ENCODE measurements around the gene CES5A. TPM values are rescaled to one million over a fixed set of nuclear protein-coding genes. Genes with fewer than 3 reads are reported as not detected.

The CES5A gene
- total and polyA plus RNA-seq, 2 of the 8 experiments (the other 6 are each of a cell fraction or from before 2014, with no cell fraction given), result not detected

GRCh38 chr16:55906123-55906522, 30.9 kb upstream of the CES5A start:
- no peaks in the 10 kb centered on the region for H3K79me1 ChIP-seq (ENCODE audit: low read depth, low read length)
- no peak for FAIRE-seq
- H3K4me3 ChIP-seq (ENCODE audit: extremely low read depth in 1 of 4, insufficient read depth in 2 of 4, low read depth in 3 of 4, low read length in 4 of 4), result no peak overlapping the region
- TF ChIP-seq SIN3A (conservative IDR thresholded peaks at IDR 0.05 in 1 of 2, IDR thresholded peaks at IDR 0.05 in 1 of 2; ENCODE audit: low read depth in 1 of 2, low read length in 2 of 2), result no peak
- TF ChIP-seq HDAC6 (IDR thresholded peaks at IDR 0.05; ENCODE audit: low read depth, low read length), result no peak
- TF ChIP-seq CTCF (IDR thresholded peaks at IDR 0.05; ENCODE audit: control extremely low read depth in 1 of 3, insufficient read depth in 1 of 3, low read depth in 1 of 3, low read length in 3 of 3), result no peak
- TF ChIP-seq SAP30 (IDR thresholded peaks at IDR 0.05; ENCODE audit: insufficient read depth, insufficient replicate concordance, low read length), result no peak
- no peak for TF ChIP-seq HDAC2 (IDR thresholded peaks at IDR 0.05; ENCODE audit: borderline replicate concordance in 1 of 2, low read depth in 2 of 2, low read length in 2 of 2)
- no peak for TF ChIP-seq EGR1 (IDR thresholded peaks at IDR 0.05; ENCODE audit: borderline replicate concordance, low read depth, low read length)
- no peak for TF ChIP-seq JUN (IDR thresholded peaks at IDR 0.05; ENCODE audit: low read depth, low read length)
- TF ChIP-seq POLR2AphosphoS5 (IDR thresholded peaks at IDR 0.05; ENCODE audit: low read depth, low read length), result no peak
- DNase-seq (ENCODE audit: low read depth in 1 of 2, low spot score in 2 of 2), result no peak
- 92% methylated on average over 6 of the region's 6 CpGs; no CpG with 5 or more reads in 1 of the 2 experiments for WGBS, 2 experiments (ENCODE audit: extremely low coverage in 1 of 2, insufficient coverage in 1 of 2, insufficient read length in 1 of 2, insufficient replicate concordance in 2 of 2, low coverage in 1 of 2, low lambda C conversion rate in 2 of 2, missing lambda C conversion rate in 1 of 2)
- no peak overlapping the region for H3K27ac ChIP-seq (ENCODE audit: low read depth, low read length)
- H3K79me2 ChIP-seq (ENCODE audit: control insufficient read depth in 1 of 2, insufficient read depth in 2 of 2, low read length in 2 of 2), result no peaks in the 10 kb centered on the region
- ChIA-PET CTCF (ENCODE audit: partially characterized antibody) (interaction anchor here (1.6 kb wide), 1 partner anchor 37 kb away, joined by 4 read pairs; no protein-coding TSS in a partner anchor), POLR2A (ENCODE audit: partially characterized antibody) (interaction anchor here (0.8 kb wide), 1 partner anchor 17 kb away, joined by 3 read pairs; no protein-coding TSS in a partner anchor)
- H3K14ac ChIP-seq (ENCODE audit: insufficient read length), result no peak overlapping the region
- no peak overlapping the region for H4K91ac ChIP-seq (replicated peaks; ENCODE audit: insufficient read length, low read length)
- H2BK20ac ChIP-seq (ENCODE audit: low read length), result no peak overlapping the region
- H3K4me1 ChIP-seq (replicated peaks in 1 of 4; ENCODE audit: control insufficient read depth in 3 of 4, insufficient read depth in 4 of 4, low read length in 3 of 4), result no peaks in the 10 kb centered on the region
- no peak overlapping the region for H2AFZ ChIP-seq (ENCODE audit: low read length)
- no peak overlapping the region for H4K8ac ChIP-seq (ENCODE audit: extremely low read depth, insufficient read depth, low read length)
- H3K9me3 ChIP-seq (ENCODE audit: insufficient read depth in 2 of 2, low read depth in 1 of 2, low read length in 1 of 2), result no peaks in the 10 kb centered on the region
- no peak overlapping the region for H2BK15ac ChIP-seq (ENCODE audit: low read length)
- H2BK120ac ChIP-seq (replicated peaks; ENCODE audit: low read depth, low read length), result no peak overlapping the region
- no peak overlapping the region for H4K5ac ChIP-seq (ENCODE audit: insufficient read length, low read depth, low read length)
- H3K4ac ChIP-seq (replicated peaks; ENCODE audit: insufficient read length, low read depth, low read length), result no peak overlapping the region
- no peak overlapping the region for H2BK5ac ChIP-seq (ENCODE audit: low read depth, low read length)
- H3K27me3 ChIP-seq (replicated peaks in 1 of 4; ENCODE audit: control insufficient read depth in 3 of 4, extremely low read depth in 1 of 4, insufficient read depth in 3 of 4, low read length in 3 of 4), result no peaks in the 10 kb centered on the region
- H3K56ac ChIP-seq (replicated peaks; ENCODE audit: insufficient read length, low read depth, low read length), result no peak overlapping the region
- no peaks in the 10 kb centered on the region; the same call in 1 of the 2 replicates for H3K23me2 ChIP-seq (ENCODE audit: low read depth, low read length)
- H4K20me1 ChIP-seq (replicated peaks in 1 of 2; ENCODE audit: control insufficient read depth in 1 of 2, insufficient read depth in 2 of 2, low read length in 2 of 2), result no peaks in the 10 kb centered on the region
- H2BK12ac ChIP-seq (ENCODE audit: low read depth, low read length), result no peak overlapping the region
- H3K36me3 ChIP-seq (ENCODE audit: control insufficient read depth in 2 of 4, insufficient read depth in 4 of 4, low read length in 3 of 4), result no peaks in the 10 kb centered on the region
- H3K4me2 ChIP-seq (ENCODE audit: insufficient read depth in 1 of 2, low read depth in 2 of 2, low read length in 2 of 2), result no peak overlapping the region
- H3K18ac ChIP-seq (ENCODE audit: extremely low read depth, low read length), result no peak overlapping the region
- H2AK5ac ChIP-seq (ENCODE audit: low read depth, low read length), result no peak overlapping the region
- no peak overlapping the region for H3K23ac ChIP-seq (ENCODE audit: insufficient read length)
- no peak overlapping the region for H3K9ac ChIP-seq (replicated peaks in 1 of 4; ENCODE audit: extremely low read depth in 1 of 4, low read depth in 3 of 4, low read length in 3 of 4)

All from H1 (cell line).